ENCODE results near the gene PRKCB.

- no peak for TF ChIP-seq CTCF (conservative IDR thresholded peaks at IDR 0.05 in 1 of 2, IDR thresholded peaks at IDR 0.05 in 1 of 2; ENCODE audit: low read depth in 1 of 2, low read length in 2 of 2)
- TF ChIP-seq EZH2 (IDR thresholded peaks at IDR 0.05; ENCODE audit: low read length, missing control alignments), result no peak
These were observed 126.2 kb downstream of the PRKCB start for GRCh38 chr16:23962001-23962400.
